ENCODE measurements around the gene BPI. TPM values are rescaled to one million over a fixed set of nuclear protein-coding genes. Genes with fewer than 3 reads are reported as not detected.

BPI gene
- total and polyA plus RNA-seq, 2 donors (not counting 1 experiment from before 2014, with no cell fraction given): 0.10 to 0.44 TPM

GRCh38 chr20:38354227-38354626, 50.3 kb downstream of the BPI start:
- TF ChIP-seq, protein P1, sequence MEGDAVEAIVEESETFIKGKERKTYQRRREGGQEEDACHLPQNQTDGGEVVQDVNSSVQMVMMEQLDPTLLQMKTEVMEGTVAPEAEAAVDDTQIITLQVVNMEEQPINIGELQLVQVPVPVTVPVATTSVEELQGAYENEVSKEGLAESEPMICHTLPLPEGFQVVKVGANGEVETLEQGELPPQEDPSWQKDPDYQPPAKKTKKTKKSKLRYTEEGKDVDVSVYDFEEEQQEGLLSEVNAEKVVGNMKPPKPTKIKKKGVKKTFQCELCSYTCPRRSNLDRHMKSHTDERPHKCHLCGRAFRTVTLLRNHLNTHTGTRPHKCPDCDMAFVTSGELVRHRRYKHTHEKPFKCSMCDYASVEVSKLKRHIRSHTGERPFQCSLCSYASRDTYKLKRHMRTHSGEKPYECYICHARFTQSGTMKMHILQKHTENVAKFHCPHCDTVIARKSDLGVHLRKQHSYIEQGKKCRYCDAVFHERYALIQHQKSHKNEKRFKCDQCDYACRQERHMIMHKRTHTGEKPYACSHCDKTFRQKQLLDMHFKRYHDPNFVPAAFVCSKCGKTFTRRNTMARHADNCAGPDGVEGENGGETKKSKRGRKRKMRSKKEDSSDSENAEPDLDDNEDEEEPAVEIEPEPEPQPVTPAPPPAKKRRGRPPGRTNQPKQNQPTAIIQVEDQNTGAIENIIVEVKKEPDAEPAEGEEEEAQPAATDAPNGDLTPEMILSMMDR (IDR thresholded peaks at IDR 0.05): no peak
- TF ChIP-seq EZH2 (IDR thresholded peaks at IDR 0.05; ENCODE audit: borderline replicate concordance, insufficient read depth, low read depth, low read length, poor library complexity, severe bottlenecking): no peak
- no peak for ATAC-seq (ENCODE audit: low read depth)
- ChIA-PET POLR2A (no interaction called here), CTCF (no interaction called here)
- Histone ChIP-seq H3K36me3 (replicated peaks in 1 of 2; ENCODE audit: control extremely low read depth in 1 of 2, control insufficient read depth in 1 of 2, extremely low read depth in 1 of 2, insufficient read depth in 2 of 2, low read length in 1 of 2) (no peaks in the 10 kb centered on the region), H3K9me3 (ENCODE audit: control extremely low read depth in 1 of 3, control insufficient read depth in 2 of 3, insufficient read depth in 1 of 3, low read length in 2 of 3) (no peaks in the 10 kb centered on the region), H3K4me3 (ENCODE audit: control extremely low read depth in 1 of 5, extremely low read depth in 1 of 5, insufficient read depth in 1 of 5, low read depth in 2 of 5, low read length in 4 of 5) (no peak overlapping the region), H3K9ac (ENCODE audit: low read length) (no peak overlapping the region), H3K27ac (ENCODE audit: low read length in 2 of 2) (no peak overlapping the region), H3K79me2 (ENCODE audit: control insufficient read depth, insufficient read depth, low read length) (no peaks in the 10 kb centered on the region), H3K27me3 (replicated peaks in 1 of 4; ENCODE audit: control extremely low read depth in 1 of 4, control insufficient read depth in 3 of 4, insufficient read depth in 4 of 4, low read length in 3 of 4) (peaks cover 0 to 2% (median 0%) of the 10 kb centered on the region in 4 experiments), H2AFZ (ENCODE audit: insufficient read depth, low read depth, low read length, poor library complexity, severe bottlenecking) (no peak overlapping the region), H3K4me2 (replicated peaks; ENCODE audit: low read depth, low read length, poor library complexity, severe bottlenecking) (no peak overlapping the region), H4K20me1 (ENCODE audit: control insufficient read depth, insufficient read depth, low read length, poor library complexity, severe bottlenecking) (no peaks in the 10 kb centered on the region), H3K4me1 (ENCODE audit: control insufficient read depth in 2 of 2, insufficient read depth in 2 of 2, low read length in 2 of 2) (no peaks in the 10 kb centered on the region)
- no peak overlapping the region for H3K4me3 Mint-ChIP-seq
- WGBS (ENCODE audit: insufficient coverage): 98% methylated on average over 10 of the region's 10 CpGs
- no peaks in the 10 kb centered on the region for H3K9me3 Mint-ChIP-seq (ENCODE audit: insufficient read depth)
- H3K4me1 Mint-ChIP-seq: peaks cover 4% of the 10 kb centered on the region
- intact Hi-C loops (cut with micrococcal nuclease): no loop called here
- peaks cover 4% of the 10 kb centered on the region for H3K27me3 Mint-ChIP-seq
- no peak for DNase-seq
- H3K27ac Mint-ChIP-seq: no peak overlapping the region

GRCh38 chr20:38355161-38356012, 51.4 kb downstream of the BPI start:
- Histone ChIP-seq H3K9ac (ENCODE audit: low read length) (no peak overlapping the region), H3K36me3 (replicated peaks in 1 of 2; ENCODE audit: control extremely low read depth in 1 of 2, control insufficient read depth in 1 of 2, extremely low read depth in 1 of 2, insufficient read depth in 2 of 2, low read length in 1 of 2) (no peaks in the 10 kb centered on the region), H2AFZ (ENCODE audit: insufficient read depth, low read depth, low read length, poor library complexity, severe bottlenecking) (no peak overlapping the region), H3K4me2 (replicated peaks; ENCODE audit: low read depth, low read length, poor library complexity, severe bottlenecking) (no peak overlapping the region), H3K27me3 (replicated peaks in 1 of 4; ENCODE audit: control extremely low read depth in 1 of 4, control insufficient read depth in 3 of 4, insufficient read depth in 4 of 4, low read length in 3 of 4) (peaks cover 0 to 2% (median 0%) of the 10 kb centered on the region in 4 experiments), H3K27ac (ENCODE audit: low read length in 2 of 2) (no peak overlapping the region), H4K20me1 (ENCODE audit: control insufficient read depth, insufficient read depth, low read length, poor library complexity, severe bottlenecking) (no peaks in the 10 kb centered on the region), H3K9me3 (ENCODE audit: control extremely low read depth in 1 of 3, control insufficient read depth in 2 of 3, insufficient read depth in 1 of 3, low read length in 2 of 3) (no peaks in the 10 kb centered on the region), H3K4me3 (ENCODE audit: control extremely low read depth in 1 of 5, extremely low read depth in 1 of 5, insufficient read depth in 1 of 5, low read depth in 2 of 5, low read length in 4 of 5) (no peak overlapping the region), H3K79me2 (ENCODE audit: control insufficient read depth, insufficient read depth, low read length) (no peaks in the 10 kb centered on the region), H3K4me1 (ENCODE audit: control insufficient read depth in 2 of 2, insufficient read depth in 2 of 2, low read length in 2 of 2) (no peaks in the 10 kb centered on the region)
- Mint-ChIP-seq H3K4me3 (no peak overlapping the region), H3K9me3 (ENCODE audit: insufficient read depth) (no peaks in the 10 kb centered on the region), H3K27ac (no peak overlapping the region), H3K27me3 (no peaks in the 10 kb centered on the region), H3K4me1 (peaks cover 4% of the 10 kb centered on the region)
- ChIA-PET POLR2A (no interaction called here), CTCF (no interaction called here)
- no peak for TF ChIP-seq EZH2 (IDR thresholded peaks at IDR 0.05; ENCODE audit: borderline replicate concordance, insufficient read depth, low read depth, low read length, poor library complexity, severe bottlenecking)
- TF ChIP-seq, protein P1 (IDR thresholded peaks at IDR 0.05): no peak
- intact Hi-C loops (cut with micrococcal nuclease): no loop called here
- no peak for DNase-seq
- ATAC-seq (ENCODE audit: low read depth): no peak
- 97% methylated on average over 11 of the region's 18 CpGs for WGBS (ENCODE audit: insufficient coverage)

All from B cell (primary cell).